ENCODE data around the gene OSBPL1A.

- TF ChIP-seq CTCF (IDR thresholded peaks at IDR 0.05) (no peak), POLR2A (IDR thresholded peaks at IDR 0.05) (no peak)
Measured at GRCh38 chr18:24408496-24408895, 10.9 kb upstream of the OSBPL1A start.

All from right lobe of liver (tissue), 4 donors.